ENCODE measurements around the gene OR6Q1.
A peak's percentile ranks its signal among the peaks of the same experiment; 100 is the strongest.

The OR6Q1 gene

GRCh38 chr11:58024601-58025091, 6.1 kb upstream of the OR6Q1 start:
- Mint-ChIP-seq H3K36me3 (ENCODE audit: low read depth) (no peaks in the 10 kb centered on the region), H3K9me3 (no peaks in the 10 kb centered on the region), H3K27ac (peak overlapping the region; percentile 87), H3K4me1 (peaks cover 24% of the 10 kb centered on the region), H3K4me3 (no peak overlapping the region), H3K27me3 (ENCODE audit: low read depth, poor library complexity) (peaks cover 18% of the 10 kb centered on the region)
- TF ChIP-seq CTCF (IDR thresholded peaks at IDR 0.05): no peak
- DNase-seq: peak; percentile 24

GRCh38 chr11:58027341-58027740, 3.4 kb upstream of the OR6Q1 start:
- DNase-seq: no peak
- Mint-ChIP-seq H3K4me1 (peaks cover 24% of the 10 kb centered on the region), H3K36me3 (ENCODE audit: low read depth) (no peaks in the 10 kb centered on the region), H3K27me3 (ENCODE audit: low read depth, poor library complexity) (peaks cover 20% of the 10 kb centered on the region), H3K9me3 (peaks cover 6% of the 10 kb centered on the region), H3K27ac (no peak overlapping the region), H3K4me3 (no peak overlapping the region)
- TF ChIP-seq CTCF (IDR thresholded peaks at IDR 0.05): no peak

- Mint-ChIP-seq H3K4me3 (no peak overlapping the region), H3K27me3 (ENCODE audit: low read depth, poor library complexity) (peaks cover 17% of the 10 kb centered on the region), H3K36me3 (ENCODE audit: low read depth) (no peaks in the 10 kb centered on the region), H3K27ac (no peak overlapping the region), H3K4me1 (peaks cover 19% of the 10 kb centered on the region), H3K9me3 (peaks cover 16% of the 10 kb centered on the region)
- no peak for DNase-seq
- TF ChIP-seq CTCF (IDR thresholded peaks at IDR 0.05): no peak
Observed at GRCh38 chr11:58028687-58029411, 1.9 kb upstream of the OR6Q1 start.

- Mint-ChIP-seq H3K9me3 (peaks cover 40% of the 10 kb centered on the region), H3K4me3 (no peak overlapping the region), H3K36me3 (ENCODE audit: low read depth) (no peaks in the 10 kb centered on the region), H3K4me1 (no peaks in the 10 kb centered on the region), H3K27me3 (ENCODE audit: low read depth, poor library complexity) (peaks cover 2% of the 10 kb centered on the region), H3K27ac (no peak overlapping the region)
- DNase-seq: no peak
- TF ChIP-seq CTCF (IDR thresholded peaks at IDR 0.05): no peak
Observed at GRCh38 chr11:58034471-58034870, 3.7 kb downstream of the OR6Q1 start.

GRCh38 chr11:58039589-58039988, 8.8 kb downstream of the OR6Q1 start:
- no peak for TF ChIP-seq CTCF (IDR thresholded peaks at IDR 0.05)
- Mint-ChIP-seq H3K36me3 (ENCODE audit: low read depth) (no peaks in the 10 kb centered on the region), H3K27ac (no peak overlapping the region), H3K27me3 (ENCODE audit: low read depth, poor library complexity) (peaks cover 3% of the 10 kb centered on the region), H3K4me3 (no peak overlapping the region), H3K9me3 (peaks cover 27% of the 10 kb centered on the region), H3K4me1 (no peaks in the 10 kb centered on the region)
- no peak for DNase-seq

- no peak for DNase-seq
- H3K4me3 Mint-ChIP-seq: no peak overlapping the region
- H3K9me3 Mint-ChIP-seq: peaks cover 4% of the 10 kb centered on the region
- H3K27ac Mint-ChIP-seq: no peak overlapping the region
- H3K27me3 Mint-ChIP-seq (ENCODE audit: low read depth, poor library complexity): peaks cover 11% of the 10 kb centered on the region
- no peaks in the 10 kb centered on the region for H3K4me1 Mint-ChIP-seq
- TF ChIP-seq CTCF (IDR thresholded peaks at IDR 0.05): no peak
- no peaks in the 10 kb centered on the region for H3K36me3 Mint-ChIP-seq (ENCODE audit: low read depth)
Observed at GRCh38 chr11:58043379-58043778, 12.6 kb downstream of the OR6Q1 start.
